ENCODE results near the gene GCK. TPM values are rescaled to one million over a fixed set of nuclear protein-coding genes. Genes with fewer than 3 reads are reported as not detected.

Gene GCK
- total and polyA plus RNA-seq, 2 donors (not counting 1 experiment from before 2014, with no cell fraction given), result 0.22 to 0.24 TPM

GRCh38 chr7:44121761-44122420, 67.3 kb downstream of the GCK start:
- no peak for TF ChIP-seq EZH2 (IDR thresholded peaks at IDR 0.05; ENCODE audit: borderline replicate concordance, insufficient read depth, low read depth, low read length, poor library complexity, severe bottlenecking)
- TF ChIP-seq, protein P1, sequence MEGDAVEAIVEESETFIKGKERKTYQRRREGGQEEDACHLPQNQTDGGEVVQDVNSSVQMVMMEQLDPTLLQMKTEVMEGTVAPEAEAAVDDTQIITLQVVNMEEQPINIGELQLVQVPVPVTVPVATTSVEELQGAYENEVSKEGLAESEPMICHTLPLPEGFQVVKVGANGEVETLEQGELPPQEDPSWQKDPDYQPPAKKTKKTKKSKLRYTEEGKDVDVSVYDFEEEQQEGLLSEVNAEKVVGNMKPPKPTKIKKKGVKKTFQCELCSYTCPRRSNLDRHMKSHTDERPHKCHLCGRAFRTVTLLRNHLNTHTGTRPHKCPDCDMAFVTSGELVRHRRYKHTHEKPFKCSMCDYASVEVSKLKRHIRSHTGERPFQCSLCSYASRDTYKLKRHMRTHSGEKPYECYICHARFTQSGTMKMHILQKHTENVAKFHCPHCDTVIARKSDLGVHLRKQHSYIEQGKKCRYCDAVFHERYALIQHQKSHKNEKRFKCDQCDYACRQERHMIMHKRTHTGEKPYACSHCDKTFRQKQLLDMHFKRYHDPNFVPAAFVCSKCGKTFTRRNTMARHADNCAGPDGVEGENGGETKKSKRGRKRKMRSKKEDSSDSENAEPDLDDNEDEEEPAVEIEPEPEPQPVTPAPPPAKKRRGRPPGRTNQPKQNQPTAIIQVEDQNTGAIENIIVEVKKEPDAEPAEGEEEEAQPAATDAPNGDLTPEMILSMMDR (IDR thresholded peaks at IDR 0.05), result no peak
- Histone ChIP-seq H3K4me1 (ENCODE audit: control insufficient read depth in 2 of 2, insufficient read depth in 2 of 2, low read length in 2 of 2) (peaks cover 9 to 19% of the 10 kb centered on the region in 2 donors), H3K9me3 (ENCODE audit: control extremely low read depth in 1 of 3, control insufficient read depth in 2 of 3, insufficient read depth in 1 of 3, low read length in 2 of 3) (no peaks in the 10 kb centered on the region), H2AFZ (ENCODE audit: insufficient read depth, low read depth, low read length, poor library complexity, severe bottlenecking) (no peak overlapping the region), H4K20me1 (ENCODE audit: control insufficient read depth, insufficient read depth, low read length, poor library complexity, severe bottlenecking) (no peaks in the 10 kb centered on the region), H3K27me3 (replicated peaks in 1 of 4; ENCODE audit: control extremely low read depth in 1 of 4, control insufficient read depth in 3 of 4, insufficient read depth in 4 of 4, low read length in 3 of 4) (no peaks in the 10 kb centered on the region), H3K4me3 (ENCODE audit: control extremely low read depth in 1 of 5, extremely low read depth in 1 of 5, insufficient read depth in 1 of 5, low read depth in 2 of 5, low read length in 4 of 5) (no peak overlapping the region), H3K79me2 (ENCODE audit: control insufficient read depth, insufficient read depth, low read length) (peaks cover 41% of the 10 kb centered on the region), H3K9ac (ENCODE audit: low read length) (no peak overlapping the region), H3K4me2 (replicated peaks; ENCODE audit: low read depth, low read length, poor library complexity, severe bottlenecking) (peak overlapping the region; percentile 98), H3K27ac (ENCODE audit: low read length in 2 of 2) (no peak overlapping the region), H3K36me3 (replicated peaks in 1 of 2; ENCODE audit: control extremely low read depth in 1 of 2, control insufficient read depth in 1 of 2, extremely low read depth in 1 of 2, insufficient read depth in 2 of 2, low read length in 1 of 2) (peaks cover 0 to 23% of the 10 kb centered on the region in 2 experiments)
- H3K4me1 Mint-ChIP-seq, result peaks cover 22% of the 10 kb centered on the region
- DNase-seq, result no peak
- CTCF ChIA-PET, result interaction anchor here (0.6 to 0.8 kb wide), 2 partner anchors 41 to 582 kb away, joined by 3 to 5 read pairs; no protein-coding TSS in a partner anchor
- H3K27ac Mint-ChIP-seq, result no peak overlapping the region
- intact Hi-C loops (cut with micrococcal nuclease), result loop anchor here (2.0 kb wide), 2 partner anchors 25 to 75 kb away; no protein-coding TSS in a partner anchor
- no peaks in the 10 kb centered on the region for H3K9me3 Mint-ChIP-seq (ENCODE audit: insufficient read depth)
- no peaks in the 10 kb centered on the region for H3K27me3 Mint-ChIP-seq
- no peak overlapping the region for H3K4me3 Mint-ChIP-seq
- WGBS (ENCODE audit: insufficient coverage), result 98% methylated on average over 12 of the region's 12 CpGs
- POLR2A ChIA-PET, result interaction anchor here (0.6 to 1.8 kb wide), 2 partner anchors 17 to 989 kb away, joined by 3 to 7 read pairs; no protein-coding TSS in a partner anchor
- ATAC-seq (ENCODE audit: low read depth), result no peak

DNA sequence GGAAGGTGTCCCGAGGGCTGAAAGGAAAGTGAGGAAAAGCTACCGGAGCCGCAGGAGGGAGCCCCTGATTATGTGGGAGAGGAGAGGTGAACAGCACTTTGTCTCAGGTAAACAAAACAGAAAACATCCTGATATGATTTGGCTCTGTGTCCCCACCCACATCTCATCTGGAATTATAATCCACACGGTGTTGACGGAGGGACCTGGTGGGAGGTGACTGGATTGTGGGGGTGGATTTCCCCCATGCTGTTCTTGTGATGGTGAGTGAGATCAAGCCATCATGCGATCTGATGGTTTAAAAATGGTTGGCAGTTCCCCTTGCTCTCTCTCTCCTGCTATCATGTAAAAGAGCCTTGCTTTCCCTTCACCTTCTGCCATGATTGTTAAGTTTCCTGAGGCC, 68.8 kb downstream of the GCK start:
- H3K4me1 Mint-ChIP-seq, result peaks cover 22% of the 10 kb centered on the region
- no peak overlapping the region for H3K4me3 Mint-ChIP-seq
- no peaks in the 10 kb centered on the region for H4K20me1 ChIP-seq (ENCODE audit: control insufficient read depth, insufficient read depth, low read length, poor library complexity, severe bottlenecking)
- TF ChIP-seq, protein P1 (IDR thresholded peaks at IDR 0.05), result no peak
- TF ChIP-seq EZH2 (IDR thresholded peaks at IDR 0.05; ENCODE audit: borderline replicate concordance, insufficient read depth, low read depth, low read length, poor library complexity, severe bottlenecking), result no peak
- CTCF ChIA-PET, result interaction anchor here (1.0 kb wide), 1 partner anchor 101 kb away, joined by 3 read pairs; no protein-coding TSS in a partner anchor
- no peak for DNase-seq
- H3K9ac ChIP-seq (ENCODE audit: low read length), result no peak overlapping the region
- H3K36me3 ChIP-seq (replicated peaks in 1 of 2; ENCODE audit: control extremely low read depth in 1 of 2, control insufficient read depth in 1 of 2, extremely low read depth in 1 of 2, insufficient read depth in 2 of 2, low read length in 1 of 2), result peaks cover 0 to 33% of the 10 kb centered on the region in 2 experiments
- no peak overlapping the region for H3K4me2 ChIP-seq (replicated peaks; ENCODE audit: low read depth, low read length, poor library complexity, severe bottlenecking)
- H3K27ac Mint-ChIP-seq, result no peak overlapping the region
- POLR2A ChIA-PET, result no interaction called here
- no peaks in the 10 kb centered on the region for H3K27me3 Mint-ChIP-seq
- H3K27ac ChIP-seq (ENCODE audit: low read length in 2 of 2), result no peak overlapping the region
- WGBS (ENCODE audit: insufficient coverage), result 100% methylated on average over 1 of the region's 6 CpGs
- ATAC-seq (ENCODE audit: low read depth), result no peak
- H3K4me1 ChIP-seq (ENCODE audit: control insufficient read depth in 2 of 2, insufficient read depth in 2 of 2, low read length in 2 of 2), result peaks cover 9 to 19% of the 10 kb centered on the region in 2 donors
- H3K9me3 ChIP-seq (ENCODE audit: control extremely low read depth in 1 of 3, control insufficient read depth in 2 of 3, insufficient read depth in 1 of 3, low read length in 2 of 3), result no peaks in the 10 kb centered on the region
- no peak overlapping the region for H3K4me3 ChIP-seq (ENCODE audit: control extremely low read depth in 1 of 5, extremely low read depth in 1 of 5, insufficient read depth in 1 of 5, low read depth in 2 of 5, low read length in 4 of 5)
- H3K79me2 ChIP-seq (ENCODE audit: control insufficient read depth, insufficient read depth, low read length), result peaks cover 41% of the 10 kb centered on the region
- no peak overlapping the region for H2AFZ ChIP-seq (ENCODE audit: insufficient read depth, low read depth, low read length, poor library complexity, severe bottlenecking)
- H3K27me3 ChIP-seq (replicated peaks in 1 of 4; ENCODE audit: control extremely low read depth in 1 of 4, control insufficient read depth in 3 of 4, insufficient read depth in 4 of 4, low read length in 3 of 4), result no peaks in the 10 kb centered on the region
- no peaks in the 10 kb centered on the region for H3K9me3 Mint-ChIP-seq (ENCODE audit: insufficient read depth)
- intact Hi-C loops (cut with micrococcal nuclease), result no loop called here
